MCF 10A (cell line): ENCODE data around the gene TBC1D10B. TPM values are rescaled to one million over a fixed set of nuclear protein-coding genes. Genes with fewer than 3 reads are reported as not detected.

Experiments
- BruUV-seq: library from RNA; stranded (reverse); fragments of 400-500 nt; replicated peaks from 2 replicates; lab custom pipeline; 2021; lab: Mats Ljungman, UMichigan
- CTCF ChIA-PET: fragments of 300-600 bp; sonication (Branson Sonifier 250); formaldehyde crosslinking; extraction: SDS; loops from one replicate; lab custom pipeline; 2021; ENCODE audit warnings: antibody characterized with exemption, inconsistent platforms; lab: Yijun Ruan, JAX
- POLR2A ChIA-PET: fragments of 300-600, 350-650 bp; sonication (Branson Sonifier 250); formaldehyde crosslinking; extraction: SDS; loops from one replicate; lab custom pipeline; 2020; ENCODE audit warnings: antibody characterized with exemption, inconsistent platforms; lab: Yijun Ruan, JAX
- DNase-seq: peaks from one replicate; pipeline ENCODE4 v3.0.0-alpha.2; 2018; ENCODE audit not compliant: unreplicated experiment
- H3K27ac Mint-ChIP-seq: one replicate; pipeline ENCODE4 v1.8.0; 2022; ENCODE audit warnings: mild to moderate bottlenecking, low read depth, mixed read lengths; ENCODE audit not compliant: unreplicated experiment
- H3K27me3 Mint-ChIP-seq: one replicate; pipeline ENCODE4 v1.8.0; 2022; ENCODE audit warnings: mixed read lengths; ENCODE audit not compliant: insufficient read depth, unreplicated experiment
- H3K36me3 Mint-ChIP-seq: one replicate; pipeline ENCODE4 v1.8.0; 2022; ENCODE audit warnings: mild to moderate bottlenecking, moderate library complexity, mixed read lengths; ENCODE audit not compliant: insufficient read depth, unreplicated experiment
- H3K4me1 Mint-ChIP-seq: one replicate; pipeline ENCODE4 v1.8.0; 2022; ENCODE audit warnings: mixed read lengths; ENCODE audit not compliant: insufficient read depth, unreplicated experiment
- H3K4me3 Mint-ChIP-seq: one replicate; pipeline ENCODE4 v1.8.0; 2022; ENCODE audit warnings: mild to moderate bottlenecking, moderate library complexity, mixed read lengths; ENCODE audit not compliant: unreplicated experiment
- H3K9me3 Mint-ChIP-seq: one replicate; pipeline ENCODE4 v1.8.0; 2022; ENCODE audit warnings: mixed read lengths; ENCODE audit not compliant: unreplicated experiment
- CTCF ChIP-seq: fragments of 200-600 bp; IDR thresholded peaks from one replicate; pipeline ENCODE4 v1.8.0; 2022; ENCODE audit warnings: antibody characterized with exemption, mild to moderate bottlenecking; ENCODE audit not compliant: unreplicated experiment
- intact Hi-C: fragments of 100-400 bp; cut with micrococcal nuclease; formaldehyde crosslinking; loops from 2 replicates; pipeline ENCODE4 v1.14.1; 2022
- total RNA-seq: library from RNA; stranded (reverse); gene quantifications from 2 replicates; pipeline ENCODE4 v1.2.3, GENCODE V29; 2022

The TBC1D10B gene
- total RNA-seq, 1 experiment from 2014 or later: 48.0 TPM

GRCh38 chr16:30359871-30360170 lies 10.5 kb downstream of the TBC1D10B start:
- no peak for TF ChIP-seq CTCF
- H3K4me1 Mint-ChIP-seq: peaks cover 16% of the 10 kb centered on the region
- ChIA-PET CTCF (interaction anchor here (1.1 kb wide), 1 partner anchor 268 kb away, joined by 4 read pairs; the partner anchor contains the start of gene TBX6), POLR2A (interaction anchor here (8.1 kb wide), 1 partner anchor 8 kb away, joined by 132 read pairs; the partner anchor contains the start of gene TBC1D10B)
- BruUV-seq: no TSS peak
- no peak for DNase-seq
- no peak overlapping the region for H3K4me3 Mint-ChIP-seq
- H3K27me3 Mint-ChIP-seq: no peaks in the 10 kb centered on the region
- intact Hi-C loops: no loop called here
- no peaks in the 10 kb centered on the region for H3K9me3 Mint-ChIP-seq
- peaks cover 55% of the 10 kb centered on the region for H3K36me3 Mint-ChIP-seq
- peak overlapping the region; percentile 50 for H3K27ac Mint-ChIP-seq

- peaks cover 19% of the 10 kb centered on the region for H3K4me1 Mint-ChIP-seq
- no peaks in the 10 kb centered on the region for H3K9me3 Mint-ChIP-seq
- intact Hi-C loops: no loop called here
- no peak for TF ChIP-seq CTCF
- no peak for DNase-seq
- BruUV-seq: no TSS peak
- ChIA-PET CTCF (no interaction called here), POLR2A (interaction anchor here (8.1 kb wide), 1 partner anchor 8 kb away, joined by 132 read pairs; the partner anchor contains the start of gene TBC1D10B)
- peak overlapping the region; percentile 50 for H3K27ac Mint-ChIP-seq
- H3K27me3 Mint-ChIP-seq: no peaks in the 10 kb centered on the region
- peaks cover 54% of the 10 kb centered on the region for H3K36me3 Mint-ChIP-seq
- H3K4me3 Mint-ChIP-seq: no peak overlapping the region
Observed at GRCh38 chr16:30358990-30359870, 11.1 kb downstream of the TBC1D10B start.

DNA sequence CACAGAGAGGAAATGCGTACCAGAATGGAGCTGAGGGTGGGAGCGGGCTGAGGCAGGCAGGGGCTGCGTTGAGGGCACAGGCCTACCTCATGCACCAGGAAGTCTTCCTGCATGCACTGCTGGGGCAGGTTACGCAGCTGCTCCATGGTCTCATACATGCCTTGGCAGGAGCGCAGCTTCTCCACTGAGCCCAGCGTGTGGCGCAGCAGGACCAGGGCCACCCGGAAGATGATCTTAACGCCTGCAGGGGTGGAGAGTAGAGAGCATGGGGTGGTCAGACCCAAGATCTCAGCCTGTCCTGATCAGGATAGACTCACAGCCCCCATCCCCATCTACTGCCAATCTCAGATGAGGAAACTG lies 11.7 kb downstream of the TBC1D10B start:
- DNase-seq: no peak
- no peaks in the 10 kb centered on the region for H3K27me3 Mint-ChIP-seq
- POLR2A ChIA-PET: interaction anchor here (8.1 kb wide), 1 partner anchor 9 kb away, joined by 132 read pairs; the partner anchor contains the start of gene TBC1D10B
- intact Hi-C loops: no loop called here
- H3K36me3 Mint-ChIP-seq: peaks cover 52% of the 10 kb centered on the region
- no peak overlapping the region for H3K27ac Mint-ChIP-seq
- CTCF ChIA-PET: no interaction called here
- no peak for TF ChIP-seq CTCF
- H3K4me1 Mint-ChIP-seq: peaks cover 21% of the 10 kb centered on the region
- no TSS peak for BruUV-seq
- H3K4me3 Mint-ChIP-seq: no peak overlapping the region
- H3K9me3 Mint-ChIP-seq: no peaks in the 10 kb centered on the region

- intact Hi-C loops: no loop called here
- Mint-ChIP-seq H3K27me3 (no peaks in the 10 kb centered on the region), H3K4me3 (no peak overlapping the region), H3K36me3 (peaks cover 52% of the 10 kb centered on the region), H3K9me3 (no peaks in the 10 kb centered on the region), H3K4me1 (peaks cover 23% of the 10 kb centered on the region), H3K27ac (no peak overlapping the region)
- TF ChIP-seq CTCF: no peak
- BruUV-seq: no TSS peak
- POLR2A ChIA-PET: interaction anchor here (1.8 to 8.1 kb wide), 3 partner anchors 9 to 22 kb away, joined by 8 to 132 read pairs (median 44); partner anchors contain the start of gene TBC1D10B
- CTCF ChIA-PET: interaction anchor here (0.6 kb wide), 1 partner anchor 557 kb away, joined by 4 read pairs; no protein-coding TSS in a partner anchor
- no peak for DNase-seq
Observed at GRCh38 chr16:30357715-30358576, 12.3 kb downstream of the TBC1D10B start.
